Heart right ventricle (tissue), 16 donors: ENCODE data around the gene ADGRL3. TPM values are rescaled to one million over a fixed set of nuclear protein-coding genes. Genes with fewer than 3 reads are reported as not detected.
A peak's percentile ranks its signal among the peaks of the same experiment; 100 is the strongest.

Experiments
- ATAC-seq, 8 donors: fragments of 200-7000 bp; cut with Tn5 transposase; one replicate each; pipeline ENCODE4 v1.9.1; 2020; ENCODE audit warnings: mild to moderate bottlenecking in 8 of 8, moderate library complexity in 8 of 8, moderate number of reproducible peaks in 1 of 8
- DNase-seq, 2 donors: peaks; one replicate each; pipeline ENCODE4 v3.0.0-alpha.2; 2020
- H3K27ac ChIP-seq, 10 donors: fragments of 200-600 bp; sonication (generic) in 2 of 10; one replicate each; pipeline versions ENCODE4 v1.5.0 to v1.8.0; 2020 to 2022; ENCODE audit warnings: mild to moderate bottlenecking in 3 of 10
- H3K27me3 ChIP-seq, 7 donors: fragments of 200-600 bp; one replicate each; pipeline ENCODE4 v1.8.0; 2021 to 2022; ENCODE audit warnings: mild to moderate bottlenecking in 2 of 7
- H3K36me3 ChIP-seq, 9 donors: fragments of 200-600 bp; sonication (generic) in 1 of 9; one replicate each; pipeline versions ENCODE4 v1.5.0 to v1.8.0; 2020 to 2022; ENCODE audit warnings: mild to moderate bottlenecking in 2 of 9
- H3K4me1 ChIP-seq, 9 donors: fragments of 200-600 bp; sonication (generic) in 1 of 9; one replicate each; pipeline versions ENCODE4 v1.5.0 to v1.8.0; 2020 to 2022; ENCODE audit warnings: mild to moderate bottlenecking in 4 of 9
- H3K4me3 ChIP-seq, 10 donors: fragments of 200-600 bp; sonication (generic) in 2 of 10; one replicate each; pipeline versions ENCODE4 v1.5.0 to v1.8.0; 2020 to 2022; ENCODE audit warnings: mild to moderate bottlenecking in 7 of 10, moderate library complexity in 2 of 10
- H3K9me3 ChIP-seq, 11 donors: fragments of 200-600 bp in 10 of 11; sonication (generic) in 2 of 11; one replicate each; pipeline versions ENCODE4 v1.5.0 to v1.8.0; 2013 to 2022; ENCODE audit warnings: mild to moderate bottlenecking in 2 of 11, control low read depth in 1 of 11, moderate library complexity in 1 of 11
- WGBS, 2 donors: extraction: QIAGEN DNeasy Blood & Tissue Kit; methylation state at CpG; one replicate each; pipeline ENCODE4 v1.1.7; 2013; ENCODE audit warnings: inconsistent platforms in 1 of 2; 5-methylcytosine and 5-hydroxymethylcytosine counted together
- intact Hi-C, 10 donors: fragments of 100-400 bp; cut with DNase I; formaldehyde crosslinking; loops; one replicate each; pipeline versions ENCODE4 v1.11.1 to v1.14.2; 2022
- polyA plus RNA-seq, 2 donors: library from polyadenylated mRNA; stranded (reverse); fragments of 200-250 nt; gene quantifications; one replicate each; pipeline ENCODE4 v1.2.3, GENCODE V29; 2013
- total RNA-seq, 10 donors: library from RNA; stranded (reverse); fragmentation: NEBNext Ultra II Directional in 3 of 10; extraction: Animal tissue kit (Norgen Biotek cat#: 25700) in 3 of 10; gene quantifications; one replicate each; pipeline versions ENCODE4 v1.2.1 to v1.2.4, GENCODE V29; 2021 to 2023
- TF ChIP-seq, protein P1 (sequence below), 9 donors: fragments of 200-600 bp; sonication (generic) in 2 of 9; IDR thresholded peaks; one replicate each; pipeline versions ENCODE4 v1.5.0 to v1.8.0; 2021 to 2022; ENCODE audit warnings: antibody characterized with exemption in 9 of 9, mild to moderate bottlenecking in 5 of 9, moderate library complexity in 1 of 9
- donor health status: Arrhythmogenic right ventricular cardiomyopathy.
- donor health status: ischemic (EF 13 %, LVEDD 7.1; RV severe dilation, severe dysfunction).
- donor health status: healthy with polysubstance abuse.
- donor health status: DM: no; HTN: yes; CAD: no.
- donor health status: DM: no; HTN: no; CAD: no.
- donor health status: ischemic (EF 25% LVEDD 6.9; RV normal size, moderate dysfunction).
- donor health status: ischemic (EF 25% LVEDD 5.7; RV mildly dilated, moderate dysfunction).
- donor health status: healthy.
- donor health status: DM: yes; HTN: yes; CAD: no.
- donor health status: Ischemic cardiomyopathy.
- donor health status: ischemic (EF 35%, LVEDD 5.7; RV mildly dilated, moderate dysfunction).
- donor health status: nonischemic (EF 11% LVEDD 7.7; RV severe dilation, severe dysfunction).
- donor health status: DM: yes; HTN: yes; CAD: no.
- donor health status: PGD.
- donor health status: ischemic (EF 29% LVEDD 5.4; RV normal size, mild dysfunction).
- donor health status: nonischemic (EF 23%, LVEDD 6.1; RV moderate dilation, normal function).

Gene ADGRL3
- total and polyA plus RNA-seq, 12 donors, result 0.36 to 20.9 (median 4.6) TPM

- H3K4me1 ChIP-seq, result peaks cover 0 to 8% (median 0%) of the 10 kb centered on the region in 9 donors
- 15 to 24% methylated on average over 3 of the region's 3 CpGs for WGBS, 2 donors
- intact Hi-C loops, result no loop called here
- TF ChIP-seq, protein P1, sequence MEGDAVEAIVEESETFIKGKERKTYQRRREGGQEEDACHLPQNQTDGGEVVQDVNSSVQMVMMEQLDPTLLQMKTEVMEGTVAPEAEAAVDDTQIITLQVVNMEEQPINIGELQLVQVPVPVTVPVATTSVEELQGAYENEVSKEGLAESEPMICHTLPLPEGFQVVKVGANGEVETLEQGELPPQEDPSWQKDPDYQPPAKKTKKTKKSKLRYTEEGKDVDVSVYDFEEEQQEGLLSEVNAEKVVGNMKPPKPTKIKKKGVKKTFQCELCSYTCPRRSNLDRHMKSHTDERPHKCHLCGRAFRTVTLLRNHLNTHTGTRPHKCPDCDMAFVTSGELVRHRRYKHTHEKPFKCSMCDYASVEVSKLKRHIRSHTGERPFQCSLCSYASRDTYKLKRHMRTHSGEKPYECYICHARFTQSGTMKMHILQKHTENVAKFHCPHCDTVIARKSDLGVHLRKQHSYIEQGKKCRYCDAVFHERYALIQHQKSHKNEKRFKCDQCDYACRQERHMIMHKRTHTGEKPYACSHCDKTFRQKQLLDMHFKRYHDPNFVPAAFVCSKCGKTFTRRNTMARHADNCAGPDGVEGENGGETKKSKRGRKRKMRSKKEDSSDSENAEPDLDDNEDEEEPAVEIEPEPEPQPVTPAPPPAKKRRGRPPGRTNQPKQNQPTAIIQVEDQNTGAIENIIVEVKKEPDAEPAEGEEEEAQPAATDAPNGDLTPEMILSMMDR (IDR thresholded peaks at IDR 0.05), result no peak
- peak in 1 of 2 donors; percentile 6 for DNase-seq
- H3K27me3 ChIP-seq, result no peaks in the 10 kb centered on the region
- H3K27ac ChIP-seq, result peak overlapping the region in 3 of 10 donors; percentile 38 to 49 (median 40)
- H3K9me3 ChIP-seq, result peaks cover 0 to 7% (median 0%) of the 10 kb centered on the region in 11 donors
- ATAC-seq, result peak; percentile 52 to 97 (median 89)
- H3K36me3 ChIP-seq, result no peaks in the 10 kb centered on the region
- H3K4me3 ChIP-seq, result no peak overlapping the region
These were observed 345.9 kb downstream of the ADGRL3 start for GRCh38 chr4:61545902-61546480.

GRCh38 chr4:61549336-61549735 is 349.2 kb downstream of the ADGRL3 start:
- no peak overlapping the region for H3K4me3 ChIP-seq
- peaks cover 0 to 8% (median 0%) of the 10 kb centered on the region in 9 donors for H3K4me1 ChIP-seq
- DNase-seq (no peak), ATAC-seq (no peak)
- H3K36me3 ChIP-seq, result no peaks in the 10 kb centered on the region
- 96 to 97% methylated on average over 2 of the region's 2 CpGs for WGBS, 2 donors
- H3K27ac ChIP-seq, result no peak overlapping the region
- TF ChIP-seq, protein P1 (IDR thresholded peaks at IDR 0.05), result no peak
- H3K9me3 ChIP-seq, result peaks cover 0 to 7% (median 0%) of the 10 kb centered on the region in 11 donors
- H3K27me3 ChIP-seq, result no peaks in the 10 kb centered on the region
- intact Hi-C loops, result no loop called here

GRCh38 chr4:61553557-61554125 is 353.5 kb downstream of the ADGRL3 start:
- Histone ChIP-seq H3K4me3 (no peak overlapping the region), H3K4me1 (peaks cover 0 to 14% (median 3%) of the 10 kb centered on the region in 9 donors), H3K27ac (no peak overlapping the region), H3K27me3 (no peaks in the 10 kb centered on the region), H3K9me3 (no peaks in the 10 kb centered on the region), H3K36me3 (no peaks in the 10 kb centered on the region)
- TF ChIP-seq, protein P1 (IDR thresholded peaks at IDR 0.05), result no peak
- ATAC-seq (peak in 1 of 8 donors; percentile 71), DNase-seq (no peak)
- intact Hi-C loops, result no loop called here
- WGBS, 2 donors, result 79 to 82% methylated on average over 1 of the region's 1 CpG

DNA sequence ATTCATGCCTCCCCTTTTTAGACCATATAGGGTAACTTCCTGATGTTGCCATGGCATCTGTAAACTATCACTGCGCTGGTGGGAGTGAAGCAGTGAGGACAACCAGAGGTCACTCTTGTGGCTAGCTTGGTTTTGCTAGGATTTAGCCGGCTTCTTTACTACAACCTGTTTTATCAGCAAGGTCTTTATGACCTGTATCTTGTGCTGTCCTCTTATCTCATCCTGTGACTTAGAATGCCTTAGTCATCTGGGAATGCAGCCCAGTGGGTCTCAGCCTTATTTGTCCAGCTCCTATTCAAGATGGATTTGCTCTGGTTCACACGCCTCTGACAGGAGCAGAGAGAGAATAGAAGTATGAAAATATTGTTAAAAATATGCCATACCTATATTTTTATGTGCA is 355.7 kb downstream of the ADGRL3 start:
- intact Hi-C loops, result no loop called here
- Histone ChIP-seq H3K4me3 (no peak overlapping the region), H3K36me3 (no peaks in the 10 kb centered on the region), H3K27ac (peak overlapping the region in 7 of 10 donors; percentile 9 to 48 (median 26)), H3K27me3 (no peaks in the 10 kb centered on the region), H3K9me3 (no peaks in the 10 kb centered on the region), H3K4me1 (peaks cover 0 to 14% (median 3%) of the 10 kb centered on the region in 9 donors)
- DNase-seq (peak in 1 of 2 donors; percentile 7), ATAC-seq (peak in 7 of 8 donors; percentile 28 to 80 (median 58))
- 11 to 21% methylated on average over 3 of the region's 3 CpGs for WGBS, 2 donors
- TF ChIP-seq, protein P1 (IDR thresholded peaks at IDR 0.05), result no peak
